Common myeloid progenitor, CD34-positive (primary cell): ENCODE data around the gene LMO7.

ENCODE experiments used
- CTCF ChIA-PET: fragments of 350-600 bp; sonication (Branson Sonifier 250); formaldehyde crosslinking; loops from one replicate; lab custom pipeline; 2021; ENCODE audit warnings: antibody characterized with exemption; lab: Charles Lee
- POLR2A ChIA-PET: fragments of 350-600 bp; sonication (Branson Sonifier 250); formaldehyde crosslinking; loops from one replicate; lab custom pipeline; 2021; ENCODE audit warnings: antibody characterized with exemption; lab: Charles Lee
- DNase-seq, 3 donors: peaks; one replicate each; pipeline versions ENCODE4 v3.0.0 to v3.0.0-alpha.2; 2013
- H3K27ac ChIP-seq, 2 experiments: 1 replicate in 1 of 2; 2 replicates in 1 of 2; pipeline ENCODE4 v1.7.0; 2013; ENCODE audit warnings: inconsistent platforms in 2 of 2, low read length in 2 of 2, mild to moderate bottlenecking in 2 of 2, low read depth in 1 of 2, moderate library complexity in 1 of 2; ENCODE audit not compliant: severe bottlenecking in 2 of 2, insufficient read depth in 1 of 2, poor library complexity in 1 of 2
- H3K27me3 ChIP-seq, 5 experiments: replicated peaks in 2 of 5; 1 replicate in 3 of 5; 2 replicates in 2 of 5; pipeline versions ENCODE4 v1.6.1 to v1.7.0; 2013; ENCODE audit warnings: low read length in 4 of 5, mild to moderate bottlenecking in 2 of 5, moderate library complexity in 2 of 5, inconsistent platforms in 1 of 5; ENCODE audit not compliant: insufficient read depth in 5 of 5, control insufficient read depth in 4 of 5
- H3K36me3 ChIP-seq, 4 experiments: 1 replicate in 2 of 4; 2 replicates in 2 of 4; pipeline versions ENCODE4 v1.6.1 to v1.7.0; 2013; ENCODE audit warnings: low read length in 3 of 4, control low read depth in 1 of 4, mild to moderate bottlenecking in 1 of 4; ENCODE audit not compliant: control insufficient read depth in 4 of 4, insufficient read depth in 4 of 4
- H3K4me1 ChIP-seq, 4 experiments: 1 replicate in 3 of 4; 2 replicates in 1 of 4; pipeline versions ENCODE4 v1.6.1 to v1.7.1; 2013; ENCODE audit warnings: low read length in 3 of 4, mild to moderate bottlenecking in 3 of 4, control low read depth in 1 of 4, inconsistent platforms in 1 of 4, moderate library complexity in 1 of 4; ENCODE audit not compliant: control insufficient read depth in 4 of 4, insufficient read depth in 4 of 4; ENCODE audit errors: control extremely low read depth in 1 of 4
- H3K4me3 ChIP-seq, 7 experiments: 1 replicate in 4 of 7; 2 replicates in 3 of 7; pipeline versions ENCODE4 v1.5.1 to v1.7.0; 2013; ENCODE audit warnings: mild to moderate bottlenecking in 7 of 7, low read length in 6 of 7, moderate library complexity in 6 of 7, inconsistent platforms in 2 of 7, low read depth in 2 of 7, control low read depth in 1 of 7; ENCODE audit not compliant: insufficient read depth in 4 of 7, control insufficient read depth in 1 of 7; ENCODE audit errors: extremely low read depth in 1 of 7
- H3K9me3 ChIP-seq, 5 experiments: 1 replicate in 4 of 5; 2 replicates in 1 of 5; pipeline versions ENCODE4 v1.6.1 to v1.7.1; 2013; ENCODE audit warnings: low read length in 4 of 5, mild to moderate bottlenecking in 2 of 5, inconsistent platforms in 1 of 5, low read depth in 1 of 5, moderate library complexity in 1 of 5; ENCODE audit not compliant: control insufficient read depth in 4 of 5, insufficient read depth in 2 of 5; ENCODE audit errors: control extremely low read depth in 1 of 5
- WGBS: methylation state at CpG from one replicate; pipeline ENCODE4 v1.1.5; 2013; ENCODE audit not compliant: insufficient coverage; 5-methylcytosine and 5-hydroxymethylcytosine counted together

LMO7 gene

DNA sequence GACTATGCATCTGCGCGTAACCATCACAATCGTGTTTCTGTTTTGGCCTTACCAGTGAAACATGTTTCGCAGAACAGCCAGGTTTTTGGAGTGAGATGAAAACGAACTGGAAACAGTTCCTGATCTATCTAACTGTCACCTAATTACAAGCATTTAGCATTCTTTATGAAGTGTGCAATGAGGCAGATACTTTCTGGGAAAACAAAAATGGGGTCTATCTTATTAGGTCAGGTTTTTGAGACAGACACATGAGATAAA lies 182.8 kb downstream of the LMO7 start:
- no peak for DNase-seq
- Histone ChIP-seq H3K27ac (no peak overlapping the region), H3K9me3 (no peaks in the 10 kb centered on the region), H3K27me3 (no peaks in the 10 kb centered on the region), H3K36me3 (peaks cover 0 to 8% (median 0%) of the 10 kb centered on the region in 4 experiments), H3K4me3 (no peak overlapping the region), H3K4me1 (no peaks in the 10 kb centered on the region)
- 100% methylated on average over 4 of the region's 5 CpGs for WGBS
- ChIA-PET POLR2A (no interaction called here), CTCF (no interaction called here)

DNA sequence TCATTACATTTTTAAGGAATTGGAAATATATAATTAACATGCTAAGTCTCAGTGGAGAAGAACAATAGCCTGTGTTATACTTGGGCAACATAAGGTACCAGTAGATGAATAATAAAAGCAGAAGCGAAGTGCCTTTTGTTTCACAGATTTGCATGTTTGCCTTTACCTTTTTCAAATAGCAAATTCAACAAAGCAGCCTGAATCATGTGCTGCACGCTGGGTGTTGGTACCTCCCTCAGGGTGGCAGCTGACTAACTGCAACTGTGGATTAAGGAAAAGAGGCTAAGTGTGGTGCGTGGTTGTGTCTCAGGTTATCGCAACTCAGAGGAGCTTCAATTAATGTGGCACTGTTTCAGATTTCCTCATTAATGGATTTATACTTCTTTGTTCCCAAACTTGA lies 189.0 kb downstream of the LMO7 start:
- Histone ChIP-seq H3K4me1 (no peaks in the 10 kb centered on the region), H3K27ac (no peak overlapping the region), H3K9me3 (no peaks in the 10 kb centered on the region), H3K36me3 (peaks cover 0 to 8% (median 0%) of the 10 kb centered on the region in 4 experiments), H3K27me3 (no peaks in the 10 kb centered on the region), H3K4me3 (no peak overlapping the region)
- ChIA-PET CTCF (no interaction called here), POLR2A (no interaction called here)
- no peak for DNase-seq
- WGBS, result no CpG with 5 or more reads among the region's 4 CpGs

DNA sequence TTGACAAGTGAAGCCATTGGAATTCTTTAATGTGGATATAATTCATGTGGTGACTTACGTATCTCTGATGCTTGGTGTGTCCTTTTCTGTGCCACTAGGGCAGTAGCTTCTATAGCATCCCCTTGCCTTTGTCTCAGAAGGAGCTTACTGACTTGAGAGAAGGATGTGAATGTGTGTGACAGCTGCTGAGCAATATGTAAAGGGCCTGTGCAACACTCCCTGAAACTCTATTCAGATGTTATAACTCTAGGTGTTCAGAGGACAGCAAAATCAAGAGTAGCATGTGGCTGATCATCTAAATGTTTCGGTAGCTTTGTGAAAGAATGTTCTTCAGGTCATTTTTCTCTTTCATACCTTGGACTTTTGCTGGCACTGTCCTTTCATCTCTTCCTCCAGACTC lies 189.5 kb downstream of the LMO7 start:
- no peaks in the 10 kb centered on the region for H3K9me3 ChIP-seq
- no peaks in the 10 kb centered on the region for H3K4me1 ChIP-seq
- no peak overlapping the region for H3K4me3 ChIP-seq
- WGBS, result 94% methylated on average over 2 of the region's 2 CpGs
- no peak for DNase-seq
- CTCF ChIA-PET, result no interaction called here
- H3K27ac ChIP-seq, result no peak overlapping the region
- POLR2A ChIA-PET, result no interaction called here
- peaks cover 0 to 8% (median 0%) of the 10 kb centered on the region in 4 experiments for H3K36me3 ChIP-seq
- no peaks in the 10 kb centered on the region for H3K27me3 ChIP-seq

DNA sequence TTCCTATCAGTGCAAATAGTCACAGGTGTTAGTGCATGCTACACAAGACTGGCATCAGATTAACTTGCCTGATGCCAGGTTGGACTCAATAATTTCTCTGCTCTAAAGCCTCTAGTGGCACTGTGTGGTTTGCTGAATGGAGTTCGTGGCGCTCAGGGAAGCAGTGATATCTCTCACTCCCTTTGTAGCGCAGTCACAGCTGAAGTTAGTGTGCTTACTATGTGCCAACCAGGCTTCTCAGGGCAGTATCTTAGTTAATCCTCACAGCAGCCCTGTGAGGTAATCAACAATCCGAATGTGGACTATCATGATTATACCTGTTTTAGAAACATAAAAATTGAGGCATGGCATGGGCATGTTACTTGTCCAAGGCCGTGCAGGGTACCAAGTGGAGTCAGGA lies 190.3 kb downstream of the LMO7 start:
- no peaks in the 10 kb centered on the region for H3K4me1 ChIP-seq
- CTCF ChIA-PET, result no interaction called here
- DNase-seq, result no peak
- peaks cover 0 to 2% (median under 1%) of the 10 kb centered on the region in 4 experiments for H3K36me3 ChIP-seq
- H3K9me3 ChIP-seq, result peaks cover 0 to 5% (median under 1%) of the 10 kb centered on the region in 5 experiments
- 100% methylated on average over 4 of the region's 5 CpGs for WGBS
- H3K27me3 ChIP-seq, result no peaks in the 10 kb centered on the region
- H3K4me3 ChIP-seq, result no peak overlapping the region
- POLR2A ChIA-PET, result no interaction called here
- H3K27ac ChIP-seq, result no peak overlapping the region

DNA sequence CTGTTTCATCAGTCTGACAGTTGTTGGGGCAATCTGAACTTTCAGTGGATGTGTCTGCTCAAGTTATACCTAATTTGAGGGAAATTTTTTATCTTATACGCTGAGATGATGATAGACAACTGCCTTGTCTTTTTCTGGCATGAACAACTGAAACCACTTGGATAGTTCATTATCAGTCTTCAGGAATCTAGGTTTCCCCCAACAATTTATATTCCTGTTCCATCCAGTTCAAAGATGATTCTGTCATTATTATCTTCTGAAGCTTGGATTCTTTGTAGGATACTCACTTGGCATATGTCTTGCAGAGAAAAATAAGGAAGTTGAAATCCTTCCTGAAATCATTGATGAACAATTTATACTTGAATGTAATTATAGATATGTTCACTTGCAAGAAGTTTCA lies 193.7 kb downstream of the LMO7 start:
- H3K27me3 ChIP-seq, result no peaks in the 10 kb centered on the region
- H3K4me1 ChIP-seq, result no peaks in the 10 kb centered on the region
- peaks cover 0 to 8% (median 4%) of the 10 kb centered on the region in 5 experiments for H3K9me3 ChIP-seq
- no peak overlapping the region for H3K4me3 ChIP-seq
- H3K36me3 ChIP-seq, result peaks cover 0 to 5% (median 3%) of the 10 kb centered on the region in 4 experiments
- POLR2A ChIA-PET, result no interaction called here
- H3K27ac ChIP-seq, result no peak overlapping the region
- DNase-seq, result no peak
- CTCF ChIA-PET, result no interaction called here
- no CpG with 5 or more reads among the region's 1 CpG for WGBS

DNA sequence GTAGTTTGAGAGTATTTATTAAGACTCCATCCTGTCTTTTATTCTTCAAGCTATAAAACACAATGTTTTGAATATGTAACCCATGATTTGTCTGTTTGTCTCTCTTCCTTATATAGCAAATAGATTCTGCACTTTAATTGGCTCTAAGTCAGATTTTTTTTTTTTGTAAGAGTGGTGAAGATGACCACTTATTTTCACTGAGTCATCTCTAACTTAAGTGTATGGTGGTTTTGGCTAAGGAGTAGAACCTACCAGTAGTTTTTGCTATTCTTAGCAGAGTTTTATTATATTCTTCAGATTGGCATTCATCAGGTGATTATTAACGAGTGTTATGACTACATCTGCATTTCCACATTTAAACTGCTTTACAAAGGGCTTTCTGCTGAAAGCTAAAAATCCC lies 194.7 kb downstream of the LMO7 start:
- POLR2A ChIA-PET, result no interaction called here
- Histone ChIP-seq H3K27me3 (no peaks in the 10 kb centered on the region), H3K4me1 (no peaks in the 10 kb centered on the region), H3K36me3 (peaks cover 0 to 5% (median 3%) of the 10 kb centered on the region in 4 experiments), H3K4me3 (no peak overlapping the region), H3K27ac (no peak overlapping the region), H3K9me3 (peaks cover 0 to 8% (median 4%) of the 10 kb centered on the region in 5 experiments)
- no peak for DNase-seq
- no CpG with 5 or more reads among the region's 1 CpG for WGBS
- CTCF ChIA-PET, result interaction anchor here (0.7 kb wide), 1 partner anchor 819 kb away, joined by 3 read pairs; no protein-coding TSS in a partner anchor

DNA sequence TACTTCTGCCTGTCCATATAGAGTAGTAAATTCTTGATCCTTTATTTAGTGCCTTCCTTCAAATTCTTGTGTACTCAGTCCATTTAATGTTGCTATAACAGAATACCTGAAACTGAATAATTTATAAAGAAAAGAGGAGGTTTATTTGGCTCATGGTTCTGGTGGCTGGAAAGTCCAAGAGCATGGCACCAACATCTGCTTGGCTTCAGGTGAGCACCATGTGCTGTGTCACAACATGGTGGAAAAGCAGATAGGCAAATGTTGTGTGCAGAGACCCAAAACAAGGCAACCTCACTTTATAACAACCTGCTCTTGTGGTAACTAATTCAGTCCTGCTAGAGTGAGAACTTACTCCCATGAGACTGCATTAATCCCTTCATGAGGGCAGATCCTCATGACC lies 195.3 kb downstream of the LMO7 start:
- ChIA-PET CTCF (no interaction called here), POLR2A (no interaction called here)
- Histone ChIP-seq H3K36me3 (peaks cover 0 to 7% (median 3%) of the 10 kb centered on the region in 4 experiments), H3K27me3 (no peaks in the 10 kb centered on the region), H3K9me3 (peaks cover 0 to 8% (median 4%) of the 10 kb centered on the region in 5 experiments), H3K27ac (no peak overlapping the region), H3K4me1 (no peaks in the 10 kb centered on the region), H3K4me3 (no peak overlapping the region)
- no peak for DNase-seq
